Fibroblast of lung (primary cell): ENCODE data around the gene CDH1.

Experiments used
- EZH2 ChIP-seq: IDR thresholded peaks from 2 replicates; pipeline ENCODE4 v1.5.1; 2012; ENCODE audit warnings: low read length, control low read depth, mild to moderate bottlenecking; ENCODE audit errors: missing control alignments
- TF ChIP-seq, protein P1 (sequence below), 2 donors: IDR thresholded peaks in 1 of 2; conservative IDR thresholded peaks in 1 of 2; 1 replicate in 1 of 2; 2 replicates in 1 of 2; pipeline ENCODE4 v1.5.1; 2011 to 2012; ENCODE audit warnings: low read length in 2 of 2, control low read depth in 1 of 2, inconsistent platforms in 1 of 2, low read depth in 1 of 2, mild to moderate bottlenecking in 1 of 2

DNA sequence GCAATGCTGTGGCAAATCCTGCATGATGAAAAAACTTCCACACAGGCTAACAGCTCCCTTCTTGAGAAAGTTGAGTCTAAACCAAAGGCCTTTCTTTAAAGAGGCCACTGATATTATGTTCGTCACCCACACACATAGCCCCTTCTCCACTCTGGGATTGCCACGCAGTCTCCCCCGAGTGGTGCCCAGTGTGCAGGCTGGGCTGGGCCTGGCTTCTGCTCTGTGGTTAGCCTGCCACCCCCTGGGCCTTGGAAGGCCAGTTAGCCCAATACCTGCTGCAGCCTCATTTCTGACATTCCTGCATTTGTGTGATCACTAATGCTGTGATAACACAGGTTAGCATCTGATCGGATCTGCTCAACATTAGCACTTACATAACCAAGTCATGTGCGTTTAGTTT is 47.2 kb upstream of the CDH1 start:
- TF ChIP-seq, protein P1, sequence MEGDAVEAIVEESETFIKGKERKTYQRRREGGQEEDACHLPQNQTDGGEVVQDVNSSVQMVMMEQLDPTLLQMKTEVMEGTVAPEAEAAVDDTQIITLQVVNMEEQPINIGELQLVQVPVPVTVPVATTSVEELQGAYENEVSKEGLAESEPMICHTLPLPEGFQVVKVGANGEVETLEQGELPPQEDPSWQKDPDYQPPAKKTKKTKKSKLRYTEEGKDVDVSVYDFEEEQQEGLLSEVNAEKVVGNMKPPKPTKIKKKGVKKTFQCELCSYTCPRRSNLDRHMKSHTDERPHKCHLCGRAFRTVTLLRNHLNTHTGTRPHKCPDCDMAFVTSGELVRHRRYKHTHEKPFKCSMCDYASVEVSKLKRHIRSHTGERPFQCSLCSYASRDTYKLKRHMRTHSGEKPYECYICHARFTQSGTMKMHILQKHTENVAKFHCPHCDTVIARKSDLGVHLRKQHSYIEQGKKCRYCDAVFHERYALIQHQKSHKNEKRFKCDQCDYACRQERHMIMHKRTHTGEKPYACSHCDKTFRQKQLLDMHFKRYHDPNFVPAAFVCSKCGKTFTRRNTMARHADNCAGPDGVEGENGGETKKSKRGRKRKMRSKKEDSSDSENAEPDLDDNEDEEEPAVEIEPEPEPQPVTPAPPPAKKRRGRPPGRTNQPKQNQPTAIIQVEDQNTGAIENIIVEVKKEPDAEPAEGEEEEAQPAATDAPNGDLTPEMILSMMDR (conservative IDR thresholded peaks at IDR 0.05 in 1 of 2, IDR thresholded peaks at IDR 0.05 in 1 of 2; ENCODE audit: low read depth in 1 of 2, low read length in 2 of 2), result no peak
- TF ChIP-seq EZH2, result no peak
